ENCODE results near the gene SH2B3. TPM values are rescaled to one million over a fixed set of nuclear protein-coding genes. Genes with fewer than 3 reads are reported as not detected.

Gene SH2B3
- total RNA-seq, 1 experiment from 2014 or later: 40.3 TPM

DNA sequence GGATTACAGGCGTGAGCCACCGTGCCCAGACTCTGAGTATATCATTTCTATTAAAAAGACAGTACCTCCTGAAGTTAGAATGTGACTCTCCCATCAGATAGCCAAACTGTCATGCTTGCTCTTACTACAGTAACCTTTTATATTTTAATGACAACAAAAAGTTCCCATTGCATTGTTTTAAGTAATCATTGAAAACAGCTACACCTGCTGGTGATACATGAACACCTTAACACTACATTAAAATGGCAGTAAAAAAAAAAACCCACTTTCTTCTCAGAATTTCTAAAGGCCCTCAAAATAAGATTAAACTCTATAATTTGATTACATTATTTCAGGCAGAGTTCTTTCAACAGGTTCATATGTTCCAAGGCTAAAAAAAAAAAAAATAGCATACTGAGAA is 76.7 kb downstream of the SH2B3 start:
- Histone ChIP-seq H3T11ph (ENCODE audit: low read length) (no peak overlapping the region), H3K23ac (ENCODE audit: insufficient read length, low read depth, low read length) (no peak overlapping the region), H3K9ac (ENCODE audit: extremely low read depth, insufficient read length, low read length) (no peak overlapping the region), H3K79me2 (ENCODE audit: insufficient read depth, low read length) (no peaks in the 10 kb centered on the region), H4K20me1 (ENCODE audit: control insufficient read depth, insufficient read depth, insufficient read length) (no peaks in the 10 kb centered on the region), H3K14ac (ENCODE audit: insufficient read depth, low read length) (no peak overlapping the region), H3K9me3 (ENCODE audit: control insufficient read depth, low read depth, low read length) (no peaks in the 10 kb centered on the region), H2BK15ac (ENCODE audit: low read depth, low read length) (no peak overlapping the region), H3K4me2 (ENCODE audit: insufficient read depth, insufficient read length, low read length) (no peak overlapping the region), H2BK20ac (ENCODE audit: low read depth, low read length, poor library complexity, severe bottlenecking) (no peak overlapping the region), H4K5ac (ENCODE audit: insufficient read length, low read depth, low read length) (no peak overlapping the region), H3K23me2 (ENCODE audit: insufficient read length, low read depth, low read length, poor library complexity, severe bottlenecking) (no peaks in the 10 kb centered on the region), H3K56ac (ENCODE audit: insufficient read length, low read depth, low read length) (no peak overlapping the region), H2AFZ (ENCODE audit: low read length) (no peak overlapping the region), H3K27me3 (ENCODE audit: insufficient read depth, low read length) (no peaks in the 10 kb centered on the region), H3K18ac (ENCODE audit: insufficient read length, low read depth, low read length) (no peak overlapping the region), H4K8ac (replicated peaks; ENCODE audit: insufficient read length, low read depth, low read length) (no peak overlapping the region), H4K91ac (ENCODE audit: insufficient read length, low read depth, low read length) (no peak overlapping the region), H3K4me1 (ENCODE audit: insufficient read depth, low read length) (no peaks in the 10 kb centered on the region), H2AK5ac (ENCODE audit: insufficient read length, low read length) (no peak overlapping the region), H2BK120ac (ENCODE audit: low read depth, low read length, poor library complexity, severe bottlenecking) (no peak overlapping the region), H3K4ac (ENCODE audit: low read depth, low read length) (no peak overlapping the region), H3K27ac (ENCODE audit: insufficient read length, low read depth, low read length) (no peak overlapping the region), H2BK5ac (ENCODE audit: insufficient read length, low read length) (no peak overlapping the region), H3K79me1 (ENCODE audit: insufficient read depth, low read depth, low read length, poor library complexity, severe bottlenecking) (no peaks in the 10 kb centered on the region), H2BK12ac (ENCODE audit: insufficient read length, low read depth, low read length) (no peak overlapping the region)
- Mint-ChIP-seq H3K36me3 (ENCODE audit: insufficient read depth in 1 of 3, low read depth in 3 of 3) (peaks cover 24 to 73% (median 59%) of the 10 kb centered on the region in 3 experiments; a peak in 6 of 7 replicates), H3K4me1 (no peaks in the 10 kb centered on the region), H3K27me3 (ENCODE audit: low read depth) (no peaks in the 10 kb centered on the region), H3K4me3 (no peak overlapping the region), H3K27ac (peak overlapping the region in 1 of 3 experiments; percentile 5; a peak in 1 of 7 replicates), H3K9me3 (no peaks in the 10 kb centered on the region)
- DNase-seq: no peak
- WGBS (ENCODE audit: extremely low coverage, insufficient read length, low lambda C conversion rate): no CpG with 5 or more reads among the region's 2 CpGs
- peak; percentile 55 for TF ChIP-seq CTCF (conservative IDR thresholded peaks at IDR 0.05)

Data from H9 (cell line).